ENCODE measurements around the gene SLC1A2. TPM values are rescaled to one million over a fixed set of nuclear protein-coding genes. Genes with fewer than 3 reads are reported as not detected.

Gene SLC1A2
- total RNA-seq, 1 experiment from 2014 or later, result 0.50 TPM

DNA sequence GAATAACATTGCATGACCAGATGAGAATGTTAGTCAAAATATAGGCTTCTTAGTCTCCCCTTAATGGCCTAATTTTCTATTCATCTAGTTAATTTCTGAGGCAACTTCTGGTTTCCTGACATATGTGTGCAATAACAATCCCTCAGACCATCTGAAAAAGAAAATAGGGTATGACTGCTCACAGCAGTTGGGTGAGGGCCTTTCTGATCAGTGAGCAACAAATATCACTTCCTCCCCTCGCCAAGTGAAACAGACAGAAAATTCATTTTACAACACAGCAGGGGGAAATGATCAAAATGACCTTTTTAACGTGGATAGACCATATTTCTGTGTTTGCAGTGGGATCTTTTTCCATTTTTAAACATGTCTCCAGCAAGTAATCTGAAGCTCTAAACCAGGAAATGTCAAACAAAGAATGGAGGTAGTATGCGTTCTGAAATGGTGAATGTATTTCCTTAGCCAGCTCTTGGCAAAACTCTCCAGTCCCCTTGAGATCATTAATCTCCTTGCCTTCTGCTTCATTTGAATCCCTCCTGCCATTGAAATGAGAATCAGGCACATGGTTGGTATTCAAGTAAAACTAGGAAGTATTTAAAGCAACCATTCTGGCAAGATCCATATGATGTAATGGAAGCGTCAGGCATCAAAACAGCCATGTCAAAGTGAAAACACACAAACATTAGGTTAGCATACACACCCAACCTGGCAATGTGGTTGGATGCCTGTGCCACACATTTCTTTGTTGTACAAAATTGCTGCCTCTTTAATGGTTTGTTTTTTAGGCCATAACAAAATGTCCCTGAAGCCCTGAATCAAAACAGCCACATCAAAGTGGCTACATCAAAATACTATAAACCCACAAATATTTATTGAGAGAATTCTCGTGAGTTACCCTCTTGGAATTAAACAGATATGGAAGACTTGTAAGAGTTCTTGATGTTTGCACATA is 100.1 kb downstream of the SLC1A2 start (continued):
- TF ChIP-seq TEAD4 (CRISPR knock-in tag; IDR thresholded peaks at IDR 0.05), result no peak
- no peak for TF ChIP-seq ZNF317 (CRISPR knock-in tag; IDR thresholded peaks at IDR 0.05; ENCODE audit: borderline replicate concordance, low read depth)
- no peak for TF ChIP-seq MLX (CRISPR knock-in tag; IDR thresholded peaks at IDR 0.05)
- no peak for TF ChIP-seq HMGXB4 (CRISPR knock-in tag; IDR thresholded peaks at IDR 0.05)
- TF ChIP-seq GRHL2 (CRISPR knock-in tag; IDR thresholded peaks at IDR 0.05; ENCODE audit: insufficient replicate concordance, severe bottlenecking), result no peak
- no peak for TF ChIP-seq NFATC4 (CRISPR knock-in tag; IDR thresholded peaks at IDR 0.05)
- TF ChIP-seq STAT6 (CRISPR knock-in tag; conservative IDR thresholded peaks at IDR 0.05; ENCODE audit: low read depth), result no peak
- TF ChIP-seq ZBTB21 (CRISPR knock-in tag; IDR thresholded peaks at IDR 0.05; ENCODE audit: borderline replicate concordance), result no peak
- no peak for TF ChIP-seq TEAD1 (CRISPR knock-in tag; IDR thresholded peaks at IDR 0.05)
- no peak for TF ChIP-seq ETV6 (CRISPR knock-in tag; IDR thresholded peaks at IDR 0.05)
- TF ChIP-seq, protein P1, sequence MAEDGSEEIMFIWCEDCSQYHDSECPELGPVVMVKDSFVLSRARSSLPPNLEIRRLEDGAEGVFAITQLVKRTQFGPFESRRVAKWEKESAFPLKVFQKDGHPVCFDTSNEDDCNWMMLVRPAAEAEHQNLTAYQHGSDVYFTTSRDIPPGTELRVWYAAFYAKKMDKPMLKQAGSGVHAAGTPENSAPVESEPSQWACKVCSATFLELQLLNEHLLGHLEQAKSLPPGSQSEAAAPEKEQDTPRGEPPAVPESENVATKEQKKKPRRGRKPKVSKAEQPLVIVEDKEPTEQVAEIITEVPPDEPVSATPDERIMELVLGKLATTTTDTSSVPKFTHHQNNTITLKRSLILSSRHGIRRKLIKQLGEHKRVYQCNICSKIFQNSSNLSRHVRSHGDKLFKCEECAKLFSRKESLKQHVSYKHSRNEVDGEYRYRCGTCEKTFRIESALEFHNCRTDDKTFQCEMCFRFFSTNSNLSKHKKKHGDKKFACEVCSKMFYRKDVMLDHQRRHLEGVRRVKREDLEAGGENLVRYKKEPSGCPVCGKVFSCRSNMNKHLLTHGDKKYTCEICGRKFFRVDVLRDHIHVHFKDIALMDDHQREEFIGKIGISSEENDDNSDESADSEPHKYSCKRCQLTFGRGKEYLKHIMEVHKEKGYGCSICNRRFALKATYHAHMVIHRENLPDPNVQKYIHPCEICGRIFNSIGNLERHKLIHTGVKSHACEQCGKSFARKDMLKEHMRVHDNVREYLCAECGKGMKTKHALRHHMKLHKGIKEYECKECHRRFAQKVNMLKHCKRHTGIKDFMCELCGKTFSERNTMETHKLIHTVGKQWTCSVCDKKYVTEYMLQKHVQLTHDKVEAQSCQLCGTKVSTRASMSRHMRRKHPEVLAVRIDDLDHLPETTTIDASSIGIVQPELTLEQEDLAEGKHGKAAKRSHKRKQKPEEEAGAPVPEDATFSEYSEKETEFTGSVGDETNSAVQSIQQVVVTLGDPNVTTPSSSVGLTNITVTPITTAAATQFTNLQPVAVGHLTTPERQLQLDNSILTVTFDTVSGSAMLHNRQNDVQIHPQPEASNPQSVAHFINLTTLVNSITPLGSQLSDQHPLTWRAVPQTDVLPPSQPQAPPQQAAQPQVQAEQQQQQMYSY (CRISPR knock-in tag; IDR thresholded peaks at IDR 0.05), result no peak
- no peak for TF ChIP-seq PRRX2 (CRISPR knock-in tag; IDR thresholded peaks at IDR 0.05)
- TF ChIP-seq, protein P2, sequence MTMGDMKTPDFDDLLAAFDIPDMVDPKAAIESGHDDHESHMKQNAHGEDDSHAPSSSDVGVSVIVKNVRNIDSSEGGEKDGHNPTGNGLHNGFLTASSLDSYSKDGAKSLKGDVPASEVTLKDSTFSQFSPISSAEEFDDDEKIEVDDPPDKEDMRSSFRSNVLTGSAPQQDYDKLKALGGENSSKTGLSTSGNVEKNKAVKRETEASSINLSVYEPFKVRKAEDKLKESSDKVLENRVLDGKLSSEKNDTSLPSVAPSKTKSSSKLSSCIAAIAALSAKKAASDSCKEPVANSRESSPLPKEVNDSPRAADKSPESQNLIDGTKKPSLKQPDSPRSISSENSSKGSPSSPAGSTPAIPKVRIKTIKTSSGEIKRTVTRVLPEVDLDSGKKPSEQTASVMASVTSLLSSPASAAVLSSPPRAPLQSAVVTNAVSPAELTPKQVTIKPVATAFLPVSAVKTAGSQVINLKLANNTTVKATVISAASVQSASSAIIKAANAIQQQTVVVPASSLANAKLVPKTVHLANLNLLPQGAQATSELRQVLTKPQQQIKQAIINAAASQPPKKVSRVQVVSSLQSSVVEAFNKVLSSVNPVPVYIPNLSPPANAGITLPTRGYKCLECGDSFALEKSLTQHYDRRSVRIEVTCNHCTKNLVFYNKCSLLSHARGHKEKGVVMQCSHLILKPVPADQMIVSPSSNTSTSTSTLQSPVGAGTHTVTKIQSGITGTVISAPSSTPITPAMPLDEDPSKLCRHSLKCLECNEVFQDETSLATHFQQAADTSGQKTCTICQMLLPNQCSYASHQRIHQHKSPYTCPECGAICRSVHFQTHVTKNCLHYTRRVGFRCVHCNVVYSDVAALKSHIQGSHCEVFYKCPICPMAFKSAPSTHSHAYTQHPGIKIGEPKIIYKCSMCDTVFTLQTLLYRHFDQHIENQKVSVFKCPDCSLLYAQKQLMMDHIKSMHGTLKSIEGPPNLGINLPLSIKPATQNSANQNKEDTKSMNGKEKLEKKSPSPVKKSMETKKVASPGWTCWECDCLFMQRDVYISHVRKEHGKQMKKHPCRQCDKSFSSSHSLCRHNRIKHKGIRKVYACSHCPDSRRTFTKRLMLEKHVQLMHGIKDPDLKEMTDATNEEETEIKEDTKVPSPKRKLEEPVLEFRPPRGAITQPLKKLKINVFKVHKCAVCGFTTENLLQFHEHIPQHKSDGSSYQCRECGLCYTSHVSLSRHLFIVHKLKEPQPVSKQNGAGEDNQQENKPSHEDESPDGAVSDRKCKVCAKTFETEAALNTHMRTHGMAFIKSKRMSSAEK (CRISPR knock-in tag; IDR thresholded peaks at IDR 0.05; ENCODE audit: borderline replicate concordance), result no peak
- no peak for TF ChIP-seq ZNF263 (CRISPR knock-in tag; IDR thresholded peaks at IDR 0.05; ENCODE audit: low read depth)
